Stimulated activated CD4-positive, alpha-beta T cell treated with anti-CD3 and anti-CD28 coated beads, TNF-alpha, amount 100 ng/mL, for 48 hours (primary cell): Measurements from ENCODE around the gene EVI2A.
"Not testable (repeated sequence)": the region's sequence is repeated elsewhere in the genome, so short reads cannot be mapped to it uniquely, and the experiment has no call there.

Experiments used
- DNase-seq, 3 donors: peaks; one replicate each; pipeline ENCODE4 v3.0.0-alpha.2; 2020; ENCODE audit warnings: low read depth in 3 of 3

Gene EVI2A

GRCh38 chr17:31312223-31312622 lies 9.2 kb downstream of the EVI2A start:
- not testable (repeated sequence) for DNase-seq

GRCh38 chr17:31311526-31311925 lies 9.9 kb downstream of the EVI2A start:
- no peak for DNase-seq

GRCh38 chr17:31310886-31311285 lies 10.5 kb downstream of the EVI2A start:
- no peak for DNase-seq

GRCh38 chr17:31310260-31310659 lies 11.2 kb downstream of the EVI2A start:
- no peak for DNase-seq

- no peak for DNase-seq
Measured at GRCh38 chr17:31309556-31309955, 11.9 kb downstream of the EVI2A start.

GRCh38 chr17:31308372-31309334 lies 12.8 kb downstream of the EVI2A start:
- DNase-seq: no peak

GRCh38 chr17:31307640-31308039 lies 13.8 kb downstream of the EVI2A start:
- no peak for DNase-seq

GRCh38 chr17:31299624-31300023 lies 21.8 kb downstream of the EVI2A start:
- no peak for DNase-seq

GRCh38 chr17:31297090-31297489 lies 24.3 kb downstream of the EVI2A start, which contains the start of gene OMG:
TSS of gene OMG (minus strand) at chr17:31297239. CDS start at chr17:31296331, 908 bp downstream.
- no peak for DNase-seq

GRCh38 chr17:31296142-31296541 lies 25.3 kb downstream of the EVI2A start:
- DNase-seq: no peak

- no peak for DNase-seq
Measured at GRCh38 chr17:31295489-31295871, 25.9 kb downstream of the EVI2A start.

- DNase-seq: no peak
Measured at GRCh38 chr17:31294820-31295488, 26.5 kb downstream of the EVI2A start.

- DNase-seq: no peak
Measured at GRCh38 chr17:31294231-31294630, 27.2 kb downstream of the EVI2A start.

- no peak for DNase-seq
Measured at GRCh38 chr17:31293581-31293980, 27.8 kb downstream of the EVI2A start.

- no peak for DNase-seq
Measured at GRCh38 chr17:31291820-31292219, 29.6 kb downstream of the EVI2A start.

- DNase-seq: no peak
Measured at GRCh38 chr17:31289790-31290189, 31.6 kb downstream of the EVI2A start.

GRCh38 chr17:31287932-31288331 lies 33.5 kb downstream of the EVI2A start:
- not testable (repeated sequence) for DNase-seq

GRCh38 chr17:31286587-31286986 lies 34.8 kb downstream of the EVI2A start:
- DNase-seq: no peak

- DNase-seq: no peak
Measured at GRCh38 chr17:31283841-31284240, 37.6 kb downstream of the EVI2A start.

- no peak for DNase-seq
Measured at GRCh38 chr17:31281061-31281460, 40.4 kb downstream of the EVI2A start.

- DNase-seq: no peak
Measured at GRCh38 chr17:31279401-31279800, 42.0 kb downstream of the EVI2A start.

- DNase-seq: no peak
Measured at GRCh38 chr17:31275116-31275515, 46.3 kb downstream of the EVI2A start.

GRCh38 chr17:31274252-31274651 lies 47.2 kb downstream of the EVI2A start:
- no peak for DNase-seq
